K562 (cell line): Measurements from ENCODE around the gene EHMT2. TPM values are rescaled to one million over a fixed set of nuclear protein-coding genes. Genes with fewer than 3 reads are reported as not detected.

Experiments
- BCOR ChIP-seq: fragments of 450-650 bp; IDR thresholded peaks from 2 replicates; pipeline ENCODE4 v1.6.1; 2016
- BDP1 ChIP-seq: IDR thresholded peaks from 3 replicates; pipeline ENCODE4 v1.6.1; 2011; ENCODE audit not compliant: insufficient read length, insufficient read depth
- BMI1 ChIP-seq: fragments of 150-350 bp; IDR thresholded peaks from 2 replicates; pipeline ENCODE4 v1.6.1; 2014; ENCODE audit warnings: low read length
- CEBPB ChIP-seq: fragments of 450-650 bp; IDR thresholded peaks from 2 replicates; pipeline ENCODE4 v1.6.1; 2016; ENCODE audit warnings: missing genetic modification characterization, missing compliant biosample characterization
- CTCF ChIP-seq, 3 experiments: IDR thresholded peaks in 2 of 3; conservative IDR thresholded peaks in 1 of 3; 2 replicates each; pipeline ENCODE4 v1.5.1; 2011 to 2012; ENCODE audit warnings: low read length in 3 of 3, mild to moderate bottlenecking in 3 of 3, control low read depth in 2 of 3, improper control_type of control experiment in 1 of 3, inconsistent platforms in 1 of 3, low read depth in 1 of 3, mixed read lengths in 1 of 3, moderate library complexity in 1 of 3; ENCODE audit not compliant: insufficient read depth in 2 of 3
- DIDO1 ChIP-seq: fragments of 450-650 bp; IDR thresholded peaks from 2 replicates; pipeline ENCODE4 v1.6.1; 2016; ENCODE audit warnings: low read depth, missing biosample characterization, missing genetic modification characterization
- HLTF ChIP-seq: fragments of 450-650 bp; IDR thresholded peaks from 2 replicates; pipeline ENCODE4 v1.6.1; 2016
- KLF10 ChIP-seq: fragments of 250-450 bp; sonication (Bioruptor Pico); IDR thresholded peaks from 2 replicates; pipeline ENCODE4 v1.6.1; 2021; ENCODE audit warnings: matching md5 sums
- MAFG ChIP-seq: fragments of 450-650 bp; conservative IDR thresholded peaks from 2 replicates; pipeline ENCODE4 v1.6.1; 2016; ENCODE audit warnings: missing genetic modification characterization, missing compliant biosample characterization
- MCM3 ChIP-seq: fragments of 450-650 bp; IDR thresholded peaks from 2 replicates; pipeline ENCODE4 v1.6.1; 2016
- NR1H2 ChIP-seq: sonication (generic); formaldehyde crosslinking; IDR thresholded peaks from 2 replicates; pipeline ENCODE4 v1.4.0; 2020; ENCODE audit warnings: mild to moderate bottlenecking, missing genetic modification reagents
- POLR2H ChIP-seq: IDR thresholded peaks from 2 replicates; pipeline ENCODE4 v1.6.1; 2016; ENCODE audit warnings: missing genetic modification characterization, low read depth, mild to moderate bottlenecking, control low read depth, missing compliant biosample characterization, moderate library complexity
- SAFB ChIP-seq: fragments of 200-400 bp; formaldehyde crosslinking; IDR thresholded peaks from 2 replicates; pipeline ENCODE4 v1.6.1; 2017; ENCODE audit warnings: low read depth, low read length, borderline replicate concordance
- SMARCA4 ChIP-seq: fragments of 450-650 bp; IDR thresholded peaks from 2 replicates; pipeline ENCODE4 v1.6.1; 2016
- SUPT5H ChIP-seq: fragments of 450-650 bp; IDR thresholded peaks from 2 replicates; pipeline ENCODE4 v1.6.1; 2016
- UBTF ChIP-seq, 2 experiments: IDR thresholded peaks; 2 replicates each; pipeline ENCODE4 v1.6.1; 2012; ENCODE audit warnings: improper control_type of control experiment in 2 of 2, low read depth in 2 of 2, low read length in 2 of 2, borderline replicate concordance in 1 of 2
- ZBTB33 ChIP-seq: sonication (generic); formaldehyde crosslinking; IDR thresholded peaks from 2 replicates; pipeline ENCODE4 v1.8.1; 2023; ENCODE audit warnings: mild to moderate bottlenecking, missing genetic modification reagents
- ZNF24 ChIP-seq: fragments of 450-650 bp; IDR thresholded peaks from 2 replicates; pipeline ENCODE4 v1.6.1; 2016
- ZNF347 ChIP-seq: fragments of 450-650 bp; formaldehyde crosslinking; IDR thresholded peaks from 2 replicates; pipeline ENCODE4 v1.4.0; 2020; ENCODE audit warnings: low read depth, mild to moderate bottlenecking, moderate library complexity
- ZNF57 ChIP-seq: fragments of 450-650 bp; formaldehyde crosslinking; IDR thresholded peaks from 2 replicates; pipeline ENCODE4 v1.4.0; 2020; ENCODE audit warnings: mild to moderate bottlenecking, moderate library complexity
- ZNF717 ChIP-seq: fragments of 250-450 bp; sonication (Bioruptor Pico); IDR thresholded peaks from 2 replicates; pipeline ENCODE4 v1.5.0; 2021
- ZNF740 ChIP-seq, 3 experiments: fragments of 200-800 bp in 1 of 3; sonication (Bioruptor generic) in 1 of 3; sonication (generic) in 1 of 3; formaldehyde crosslinking in 1 of 3; IDR thresholded peaks; 2 replicates each; pipeline versions ENCODE4 v1.6.1 to v1.8.0; 2016 to 2022; ENCODE audit warnings: mild to moderate bottlenecking in 2 of 3, missing compliant biosample characterization in 2 of 3, missing genetic modification characterization in 2 of 3, missing genetic modification reagents in 1 of 3
- polyA plus RNA-seq, 8 experiments: library from polyadenylated mRNA; depleted of rRNA in 4 of 8; stranded (reverse) in 5 of 8; unstranded in 3 of 8; fragments of >200 nt; fragmentation: Nextera tagmentation in 2 of 8; fragmentation: Illumina TruSeq in 1 of 8; extraction: Ambion mirVana in 2 of 8; extraction: Trizol in 1 of 8; gene quantifications; 2 replicates each; pipeline versions ENCODE4 v1.2.1 to v1.2.3, GENCODE V29; 2011 to 2014; ENCODE audit warnings: inconsistent platforms in 1 of 8, missing spikeins in 1 of 8
- total RNA-seq, 7 experiments: library from RNA; depleted of rRNA in 6 of 7; stranded (reverse); fragments of >200 nt in 6 of 7; fragmentation: Illumina TruSeq in 2 of 7; extraction: Trizol in 2 of 7; gene quantifications; 2 replicates each; pipeline versions ENCODE4 v1.2.1 to v1.2.3, GENCODE V29; 2011 to 2021; ENCODE audit warnings: low replicate concordance in 1 of 7

EHMT2 gene
- total and polyA plus RNA-seq, 9 of the 15 experiments (the other 6 are each of a cell fraction or from before 2014, with no cell fraction given): 2.1 to 63.8 (median 38.5) TPM

- TF ChIP-seq CTCF (IDR thresholded peaks at IDR 0.05 in 2 of 3, conservative IDR thresholded peaks at IDR 0.05 in 1 of 3; ENCODE audit: insufficient read depth in 2 of 3, low read depth in 1 of 3, low read length in 3 of 3): peak in 2 of 3 experiments; percentile 19 to 20; a peak in 1 of 6 replicates
- TF ChIP-seq ZNF57: peak; percentile 79; the same call in 1 of the 2 replicates
- TF ChIP-seq CEBPB (tag): peak; percentile 90
- TF ChIP-seq MCM3: no peak
- TF ChIP-seq ZNF347 (CRISPR knock-in tag): no peak; the same call in 1 of the 2 replicates
- 0 out of 2 replicates have a peak, but pooled peaks have one; percentile 91 for TF ChIP-seq ZNF717 (CRISPR knock-in tag)
- peak; percentile 95 for TF ChIP-seq BCOR
- 0 out of 2 replicates have a peak, but pooled peaks have one; percentile 3 for TF ChIP-seq ZBTB33 (CRISPR knock-in tag)
- TF ChIP-seq BDP1: no peak
- peak; percentile 53; the same call in 1 of the 2 replicates for TF ChIP-seq ZNF24
- peak; percentile 96; the same call in 1 of the 2 replicates for TF ChIP-seq NR1H2 (CRISPR knock-in tag)
- peak; percentile 58; the same call in 1 of the 2 replicates for TF ChIP-seq SAFB
- no peak for TF ChIP-seq POLR2H (tag)
- TF ChIP-seq SMARCA4: peak; percentile 78; the same call in 1 of the 2 replicates
- TF ChIP-seq UBTF (IDR thresholded peaks at IDR 0.05; ENCODE audit: borderline replicate concordance in 1 of 2, low read depth in 2 of 2, low read length in 2 of 2): no peak
- TF ChIP-seq HLTF: peak; percentile 95
- TF ChIP-seq ZNF740 (CRISPR knock-in tag; IDR thresholded peaks at IDR 0.05): peak; percentile 85
- peak; percentile 75 to 89 for TF ChIP-seq ZNF740 (tag; IDR thresholded peaks at IDR 0.05)
- TF ChIP-seq MAFG: no peak
- TF ChIP-seq KLF10: peak; percentile 87
- TF ChIP-seq SUPT5H: peak; percentile 100
- TF ChIP-seq DIDO1 (tag): peak; percentile 52
- no peak for TF ChIP-seq BMI1
Measured at GRCh38 chr6:31834367-31835250, 62.9 kb downstream of the EHMT2 start (continued).
